Stimulated activated CD4-positive, alpha-beta T cell treated with anti-CD3 and anti-CD28 coated beads, Interleukin-1b, Interleukin-23, amount 100 ng/mL, for 48 hours (primary cell): ENCODE results near the gene TF.

Source experiments
- DNase-seq: peaks from one replicate; pipeline ENCODE4 v3.0.0-alpha.2; 2020

Gene TF

DNA sequence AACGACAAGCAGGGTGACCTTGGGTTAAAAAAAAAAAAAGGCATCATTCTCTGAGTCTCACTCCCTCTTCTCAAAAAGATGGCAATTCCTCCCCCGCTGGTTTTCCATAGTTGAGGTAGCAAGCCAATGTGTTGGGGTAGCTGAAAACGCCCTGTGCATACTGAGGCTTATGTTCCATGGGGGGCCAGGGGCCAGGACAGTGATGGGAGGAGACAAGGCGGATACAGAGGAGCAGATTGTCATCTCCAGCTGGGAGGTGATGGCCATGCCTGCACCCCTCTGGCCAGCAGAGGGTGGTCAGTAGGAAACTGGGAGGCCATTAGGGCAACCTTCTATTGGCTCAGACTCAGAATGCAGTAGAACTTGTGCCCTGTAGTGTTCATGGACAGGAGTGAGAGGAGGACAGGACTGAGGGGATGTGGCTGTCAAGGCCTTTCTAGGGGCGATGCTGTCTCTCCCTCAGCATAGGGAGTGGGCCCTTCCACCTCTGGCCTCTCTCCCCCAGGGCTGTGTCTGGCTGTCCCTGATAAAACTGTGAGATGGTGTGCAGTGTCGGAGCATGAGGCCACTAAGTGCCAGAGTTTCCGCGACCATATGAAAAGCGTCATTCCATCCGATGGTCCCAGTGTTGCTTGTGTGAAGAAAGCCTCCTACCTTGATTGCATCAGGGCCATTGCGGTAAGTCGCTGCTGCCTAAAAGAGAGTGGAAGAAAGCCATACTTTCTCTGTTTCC is 1.9 kb downstream of the TF start:
- DNase-seq: no peak

DNA sequence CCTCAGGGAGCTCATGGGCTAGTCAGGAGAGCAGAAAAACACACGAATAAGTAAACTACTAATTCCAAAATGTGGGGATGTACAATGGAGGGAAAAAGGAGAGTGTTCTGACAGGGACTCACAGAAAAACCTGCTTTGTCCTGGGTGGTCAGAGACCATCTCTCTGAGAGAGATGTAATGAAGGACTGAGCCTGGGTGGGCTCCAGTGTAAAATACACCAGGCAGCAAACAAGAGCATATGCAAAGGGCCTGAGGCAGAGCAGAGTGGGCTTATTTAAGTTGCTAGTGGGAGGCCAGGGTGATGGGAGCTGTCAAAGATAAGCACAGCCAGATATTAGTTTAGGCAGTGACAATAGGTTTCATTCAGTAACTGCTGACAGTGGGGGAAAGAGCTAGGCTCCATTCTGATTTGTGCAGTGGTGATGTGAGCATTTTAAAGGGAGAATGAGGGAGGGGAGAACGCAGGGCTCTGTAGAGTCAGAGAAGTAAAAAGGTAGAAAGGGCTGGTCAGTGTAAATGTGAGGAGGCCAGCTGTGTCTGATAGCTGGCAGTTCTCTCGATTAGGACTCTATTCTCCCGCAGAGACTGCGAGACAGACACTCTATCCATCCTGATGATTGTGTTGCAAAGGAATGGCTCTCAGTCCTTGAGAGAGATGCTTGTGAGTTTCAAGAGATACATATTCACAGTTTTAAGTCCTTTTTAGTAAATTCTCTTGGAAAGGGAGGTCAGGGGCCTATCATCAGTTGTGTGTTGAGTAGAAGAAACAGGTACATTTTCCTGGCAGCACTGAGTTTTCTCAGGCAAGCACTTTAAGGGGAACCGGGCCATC is 3.5 kb downstream of the TF start:
- no peak for DNase-seq

DNA sequence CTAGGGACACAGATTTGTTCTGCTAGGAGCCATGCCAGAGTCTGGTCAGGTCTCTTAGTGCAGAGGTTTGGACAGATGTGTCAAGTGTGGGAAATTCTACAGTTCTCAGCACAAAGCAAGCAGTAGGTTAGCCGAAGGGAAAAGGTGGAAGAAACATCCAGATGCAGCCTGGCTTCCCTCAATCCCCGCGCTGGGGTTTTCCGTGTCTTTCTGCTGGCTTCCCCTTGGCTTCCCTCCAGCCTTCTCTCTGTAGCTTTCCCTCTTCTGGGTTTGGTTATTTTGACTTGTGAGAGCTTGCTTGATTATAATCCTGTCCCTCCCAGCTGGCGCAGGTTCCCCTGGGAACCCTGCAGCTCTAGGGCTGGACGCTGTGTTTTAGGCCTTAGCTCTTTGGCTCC is 4.1 kb downstream of the TF start:
- no peak for DNase-seq

DNA sequence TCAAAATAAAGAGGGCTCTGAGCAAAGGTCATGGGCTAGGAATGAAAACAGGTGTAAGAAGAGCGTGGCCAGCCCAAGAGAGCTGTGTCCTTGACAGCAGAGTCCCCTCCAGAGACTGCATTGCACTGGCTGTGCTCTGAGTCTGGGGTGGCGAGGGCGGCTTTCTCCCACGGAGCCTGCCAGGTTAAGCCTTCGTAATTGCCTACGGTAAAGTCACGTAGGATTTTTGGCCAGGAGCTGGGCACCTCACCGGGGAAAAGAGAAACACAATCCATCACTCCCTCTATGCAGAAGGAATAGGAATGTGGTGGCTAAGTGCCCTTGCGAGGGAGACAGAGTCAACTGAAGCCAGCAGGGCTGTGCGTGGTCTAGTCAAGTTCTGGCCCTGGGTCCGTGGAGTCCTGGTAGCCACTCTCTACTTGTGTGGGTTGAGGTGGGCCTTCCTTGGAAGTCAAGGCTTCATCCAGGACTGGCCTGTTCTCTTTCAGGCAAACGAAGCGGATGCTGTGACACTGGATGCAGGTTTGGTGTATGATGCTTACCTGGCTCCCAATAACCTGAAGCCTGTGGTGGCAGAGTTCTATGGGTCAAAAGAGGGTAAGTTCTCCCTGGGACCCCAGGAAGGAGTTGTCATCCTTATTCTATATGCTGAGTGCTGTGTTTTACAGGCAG is 7.0 kb downstream of the TF start:
- no peak for DNase-seq

DNA sequence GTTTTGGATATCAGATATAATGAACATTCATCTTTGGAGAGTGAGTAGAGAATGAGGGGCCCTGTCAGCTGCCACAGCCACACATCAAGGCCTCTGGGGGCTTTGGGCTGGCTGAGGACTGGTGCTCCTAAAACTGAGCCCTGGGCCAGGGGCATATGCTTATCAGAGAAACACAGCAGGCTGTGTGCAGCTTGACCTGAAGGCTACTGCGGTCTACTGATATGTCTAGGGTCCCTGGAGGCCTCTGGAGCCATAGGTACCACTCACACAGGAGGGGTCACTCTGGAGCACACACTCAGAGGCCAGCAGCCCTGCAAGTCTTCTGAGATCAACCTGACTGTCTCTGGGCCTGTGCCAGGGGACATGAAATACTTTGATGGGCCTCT is 7.6 kb downstream of the TF start:
- no peak for DNase-seq

DNA sequence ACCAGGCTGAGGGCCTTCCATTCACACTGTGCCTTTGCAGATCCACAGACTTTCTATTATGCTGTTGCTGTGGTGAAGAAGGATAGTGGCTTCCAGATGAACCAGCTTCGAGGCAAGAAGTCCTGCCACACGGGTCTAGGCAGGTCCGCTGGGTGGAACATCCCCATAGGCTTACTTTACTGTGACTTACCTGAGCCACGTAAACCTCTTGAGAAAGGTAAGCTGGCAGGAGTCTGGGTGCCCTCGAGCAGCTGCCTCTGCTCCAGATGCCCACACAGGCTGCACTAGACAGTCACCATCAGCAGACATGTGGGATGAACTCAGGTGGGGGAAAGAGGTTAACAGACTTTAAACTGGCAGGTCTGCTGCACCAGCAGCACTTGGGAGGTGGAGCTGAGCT is 8.3 kb downstream of the TF start:
- no peak for DNase-seq

DNA sequence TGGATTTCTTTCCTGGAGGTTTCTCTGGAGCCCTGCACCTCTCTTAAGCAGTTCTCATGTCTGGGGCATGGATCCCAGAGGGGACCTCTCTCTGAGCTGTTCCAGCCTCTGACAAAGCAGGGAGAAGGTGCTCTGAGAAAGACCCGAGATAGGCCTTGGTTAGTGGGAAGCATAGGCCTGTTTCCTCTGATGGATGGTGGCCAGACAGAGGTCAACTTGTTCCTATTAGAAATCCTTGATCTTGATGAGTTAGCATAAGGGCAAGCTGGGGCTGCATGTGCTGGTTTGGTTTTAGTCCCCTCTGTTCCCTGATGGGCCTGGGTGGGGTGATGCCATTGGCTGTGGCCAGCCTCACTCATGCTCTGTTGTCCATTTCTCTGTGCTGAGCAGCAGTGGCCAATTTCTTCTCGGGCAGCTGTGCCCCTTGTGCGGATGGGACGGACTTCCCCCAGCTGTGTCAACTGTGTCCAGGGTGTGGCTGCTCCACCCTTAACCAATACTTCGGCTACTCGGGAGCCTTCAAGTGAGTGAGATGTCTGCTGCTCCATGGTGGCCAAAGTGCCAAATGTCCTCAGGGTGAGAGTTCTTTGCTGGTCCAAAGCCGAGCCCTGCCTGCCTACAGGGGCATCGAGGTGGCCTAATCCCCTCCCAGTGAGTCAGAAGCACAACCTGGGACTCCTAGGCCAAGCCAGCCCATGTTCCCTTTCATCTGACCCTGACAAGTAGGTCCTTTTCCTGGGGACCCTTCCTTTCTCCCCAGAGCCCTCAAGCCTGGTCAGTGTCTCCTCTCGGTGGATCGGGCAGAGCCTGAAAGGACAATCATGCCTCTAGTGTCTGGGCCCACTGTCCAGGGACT is 9.0 kb downstream of the TF start:
- DNase-seq: no peak

DNA sequence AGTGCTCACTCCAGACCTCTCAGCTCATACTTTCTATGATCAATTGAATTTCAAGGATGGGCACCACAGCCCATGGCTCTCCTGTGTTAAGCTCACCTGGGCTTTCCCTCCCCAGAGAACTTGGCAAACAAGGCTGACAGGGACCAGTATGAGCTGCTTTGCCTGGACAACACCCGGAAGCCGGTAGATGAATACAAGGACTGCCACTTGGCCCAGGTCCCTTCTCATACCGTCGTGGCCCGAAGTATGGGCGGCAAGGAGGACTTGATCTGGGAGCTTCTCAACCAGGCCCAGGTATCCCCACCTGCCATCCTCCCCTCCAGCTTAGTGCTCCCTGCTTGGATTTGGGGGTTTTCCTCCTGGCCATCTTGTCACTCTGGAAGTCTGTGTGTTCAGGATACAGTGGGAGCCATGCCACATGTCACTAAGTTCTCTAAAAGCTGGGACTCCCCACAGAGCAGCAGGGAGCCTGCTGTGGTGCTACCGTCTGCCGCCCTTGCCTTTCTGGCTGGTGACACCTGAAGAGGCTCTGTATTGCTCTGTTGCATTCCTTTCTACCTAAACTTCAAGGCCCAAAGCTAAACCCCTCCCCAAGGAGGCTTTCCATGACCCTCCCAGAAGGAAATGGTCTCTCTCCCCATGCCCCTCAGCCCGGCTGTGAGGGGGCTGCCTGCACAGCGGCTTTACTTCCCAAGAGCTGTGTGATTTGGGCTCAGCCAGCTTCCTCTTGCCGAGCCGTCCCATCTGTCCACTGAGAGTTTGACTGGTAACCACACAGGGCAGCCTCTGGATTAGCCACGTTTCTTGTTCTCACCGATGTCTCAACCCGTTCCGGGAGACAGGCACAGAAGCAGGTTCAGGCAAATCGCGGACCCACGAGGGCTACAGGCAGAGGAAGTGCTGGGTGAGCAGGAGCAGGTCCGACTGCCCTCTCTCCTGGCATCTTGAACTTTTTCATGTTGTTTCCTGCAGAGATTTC is 10.8 kb downstream of the TF start:
- no peak for DNase-seq

DNA sequence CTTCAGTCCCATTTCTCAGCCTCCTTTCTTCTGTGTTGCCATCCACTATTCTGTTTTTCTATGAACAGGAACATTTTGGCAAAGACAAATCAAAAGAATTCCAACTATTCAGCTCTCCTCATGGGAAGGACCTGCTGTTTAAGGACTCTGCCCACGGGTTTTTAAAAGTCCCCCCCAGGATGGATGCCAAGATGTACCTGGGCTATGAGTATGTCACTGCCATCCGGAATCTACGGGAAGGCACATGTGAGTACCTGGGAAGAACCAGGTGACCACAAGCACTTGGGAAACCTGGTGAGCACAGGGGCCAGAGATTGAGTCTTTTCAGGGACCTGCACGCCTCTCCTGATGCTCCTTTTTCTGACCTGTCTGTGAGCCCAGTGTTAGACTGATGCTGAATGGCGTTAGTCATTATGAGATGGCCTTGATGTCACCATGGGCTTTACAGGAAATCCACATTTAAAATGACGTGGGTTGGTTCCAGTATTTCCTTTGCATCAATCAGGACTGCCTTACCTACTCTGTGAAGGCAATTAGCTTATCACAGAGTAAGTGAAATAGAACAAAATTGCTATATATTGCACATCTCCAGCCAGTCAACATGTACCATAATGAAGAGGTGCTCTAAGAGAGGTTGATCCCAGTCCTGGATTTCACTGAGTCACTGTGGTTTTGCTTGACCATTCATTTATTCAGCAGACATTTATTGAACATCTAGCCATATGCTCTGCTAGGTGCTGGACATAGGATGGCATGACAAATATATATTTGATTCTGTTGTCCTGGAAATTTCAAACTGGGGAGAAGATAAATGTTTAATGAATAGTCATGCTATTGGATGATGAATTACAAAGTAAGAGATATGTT is 11.7 kb downstream of the TF start:
- no peak for DNase-seq

DNA sequence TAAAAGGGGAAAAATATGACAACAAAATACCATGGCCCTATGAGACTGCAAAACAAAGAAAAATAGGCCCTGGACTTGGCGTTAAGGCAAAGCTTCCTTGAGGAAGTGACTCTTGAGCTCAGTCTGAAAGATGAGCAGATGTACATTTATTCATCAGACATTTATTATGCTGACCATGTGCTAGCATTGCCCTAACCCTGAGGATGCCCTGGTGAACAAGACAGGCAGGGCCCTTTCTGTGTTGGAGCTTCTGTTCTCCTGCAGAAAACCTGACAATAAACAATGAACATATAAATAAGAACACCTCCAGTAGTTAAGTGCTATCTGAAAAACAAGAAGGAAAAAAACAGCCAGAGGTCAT is 12.4 kb downstream of the TF start:
- no peak for DNase-seq

DNA sequence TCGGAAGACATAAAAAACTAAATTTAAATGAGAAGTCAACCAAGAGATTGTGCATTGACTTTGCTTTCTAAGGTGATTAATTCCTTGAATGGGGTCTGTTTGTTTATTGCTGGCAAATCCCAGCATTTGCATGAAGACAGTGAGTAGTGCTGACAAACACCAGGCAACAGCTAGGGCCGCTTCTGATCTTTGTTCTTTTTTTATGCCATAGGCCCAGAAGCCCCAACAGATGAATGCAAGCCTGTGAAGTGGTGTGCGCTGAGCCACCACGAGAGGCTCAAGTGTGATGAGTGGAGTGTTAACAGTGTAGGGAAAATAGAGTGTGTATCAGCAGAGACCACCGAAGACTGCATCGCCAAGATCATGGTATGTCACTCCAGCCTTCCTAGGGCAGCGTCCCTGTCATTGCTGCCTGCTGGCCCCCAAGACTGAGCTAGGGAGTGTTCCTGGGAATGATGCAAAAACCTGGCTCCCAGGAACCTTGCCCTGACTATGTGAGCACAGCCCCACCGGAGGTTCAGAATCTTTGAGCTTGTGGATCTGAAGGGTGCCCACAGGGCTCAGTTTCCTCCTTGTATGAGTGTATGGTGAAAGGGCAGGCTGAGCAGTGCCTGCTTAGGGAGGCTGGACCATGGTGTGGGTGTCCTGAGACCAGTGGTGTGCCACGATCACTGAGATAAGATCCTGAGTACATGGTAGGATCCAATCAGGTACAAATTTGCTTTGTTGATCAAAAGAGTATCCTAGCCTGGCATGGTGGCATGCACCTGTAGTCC is 13.0 kb downstream of the TF start:
- no peak for DNase-seq

DNA sequence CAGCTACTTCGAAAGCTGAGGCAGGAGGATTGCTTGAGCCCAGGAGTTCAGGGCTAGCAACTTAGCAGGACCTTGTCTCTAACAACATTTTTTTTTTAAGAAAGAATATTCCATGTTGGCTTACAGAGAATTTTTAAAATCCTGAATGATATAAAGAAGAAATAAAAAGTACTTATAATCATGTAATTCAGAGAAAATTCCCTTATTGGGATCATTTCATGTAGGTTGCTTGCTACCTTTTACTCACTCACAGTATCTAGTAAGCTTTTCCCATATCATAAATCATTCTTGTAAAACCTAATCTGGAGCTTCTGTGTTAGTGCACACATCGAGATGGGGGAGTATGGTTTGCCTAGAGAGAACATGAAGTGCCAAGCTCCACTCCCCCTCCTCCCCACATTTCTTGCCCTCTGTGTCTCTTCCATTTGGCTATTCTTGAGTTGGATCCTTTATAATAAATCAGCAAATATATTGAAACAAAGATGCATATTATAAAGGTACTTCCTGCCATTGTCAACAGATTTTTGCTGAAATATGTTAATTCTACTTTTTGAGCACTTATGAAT is 13.6 kb downstream of the TF start:
- no peak for DNase-seq

DNA sequence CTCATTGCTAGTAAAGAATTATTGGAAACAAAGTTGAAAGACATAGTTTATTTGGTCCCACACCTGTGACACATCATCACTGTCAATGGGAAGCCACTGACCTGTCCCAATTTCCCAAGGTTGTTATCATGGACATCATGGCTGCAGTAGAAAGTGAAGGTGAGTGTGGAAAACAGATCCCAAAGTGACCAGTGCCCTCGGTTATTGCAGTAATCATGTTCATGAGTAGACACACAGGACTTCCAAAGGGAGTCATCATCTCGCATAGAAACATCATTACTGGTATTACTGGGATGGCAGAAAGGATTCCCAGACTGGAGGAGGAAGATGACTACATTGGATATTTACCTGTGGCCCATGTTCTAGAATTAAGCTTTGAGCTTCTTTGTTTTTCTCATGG is 14.7 kb downstream of the TF start:
- no peak for DNase-seq

DNA sequence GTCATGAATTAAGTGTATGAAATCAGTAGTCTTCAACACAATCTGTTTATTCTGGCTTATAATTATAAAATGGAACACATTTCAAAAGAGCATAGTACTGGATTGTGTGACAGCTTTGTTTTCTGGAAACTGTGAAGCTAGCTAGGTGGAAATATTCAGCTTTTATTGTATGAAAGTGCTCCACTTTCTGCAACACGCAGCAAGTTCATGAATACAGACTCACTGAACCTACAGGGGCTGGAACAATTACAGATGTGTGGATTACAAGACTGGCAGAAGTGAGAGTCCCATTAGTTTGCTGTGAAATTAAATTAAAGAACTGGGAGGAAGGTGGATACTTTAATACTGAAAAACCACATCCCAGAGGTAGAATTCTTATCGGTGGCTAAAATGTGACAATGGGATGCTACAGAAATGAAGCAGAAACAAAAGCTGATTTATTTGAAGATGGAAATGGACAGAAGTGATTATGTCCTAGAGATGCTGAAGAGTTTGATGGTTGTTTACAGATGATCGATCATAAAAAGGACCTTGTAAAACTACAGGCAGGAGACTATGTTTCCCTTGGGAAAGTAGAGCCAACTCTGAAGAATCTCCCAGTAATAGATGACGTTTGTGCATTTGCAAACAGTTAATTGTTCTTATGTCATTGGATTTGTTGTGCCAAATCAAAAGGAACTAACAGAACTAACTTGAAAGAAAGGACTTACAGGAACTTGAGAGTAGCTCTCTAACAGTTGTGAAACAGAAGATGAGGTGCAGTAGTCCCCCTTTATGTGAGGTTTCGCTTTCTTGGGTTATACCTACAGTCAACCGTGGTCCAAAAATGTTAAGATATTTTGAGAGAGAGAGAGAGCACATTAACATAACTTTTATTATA is 15.7 kb downstream of the TF start:
- no peak for DNase-seq

DNA sequence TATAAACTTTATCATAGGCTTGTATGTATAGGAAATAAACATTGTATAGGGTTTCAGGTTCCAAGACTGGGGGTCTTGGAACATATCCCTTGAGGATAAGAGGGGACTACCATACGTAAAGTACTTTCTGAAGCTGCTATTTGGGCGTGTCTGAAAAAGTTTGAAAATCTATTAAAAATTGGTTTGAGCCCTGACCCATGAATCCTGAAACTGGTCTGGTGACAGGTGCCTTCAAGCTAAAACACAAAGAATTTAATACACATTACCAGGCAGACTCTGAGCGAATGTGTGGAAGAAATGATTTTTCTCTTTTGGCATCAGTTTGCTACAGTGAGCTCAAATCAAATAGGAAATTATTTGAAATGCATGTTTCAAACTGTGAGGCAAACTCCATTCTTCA is 16.3 kb downstream of the TF start:
- no peak for DNase-seq

DNA sequence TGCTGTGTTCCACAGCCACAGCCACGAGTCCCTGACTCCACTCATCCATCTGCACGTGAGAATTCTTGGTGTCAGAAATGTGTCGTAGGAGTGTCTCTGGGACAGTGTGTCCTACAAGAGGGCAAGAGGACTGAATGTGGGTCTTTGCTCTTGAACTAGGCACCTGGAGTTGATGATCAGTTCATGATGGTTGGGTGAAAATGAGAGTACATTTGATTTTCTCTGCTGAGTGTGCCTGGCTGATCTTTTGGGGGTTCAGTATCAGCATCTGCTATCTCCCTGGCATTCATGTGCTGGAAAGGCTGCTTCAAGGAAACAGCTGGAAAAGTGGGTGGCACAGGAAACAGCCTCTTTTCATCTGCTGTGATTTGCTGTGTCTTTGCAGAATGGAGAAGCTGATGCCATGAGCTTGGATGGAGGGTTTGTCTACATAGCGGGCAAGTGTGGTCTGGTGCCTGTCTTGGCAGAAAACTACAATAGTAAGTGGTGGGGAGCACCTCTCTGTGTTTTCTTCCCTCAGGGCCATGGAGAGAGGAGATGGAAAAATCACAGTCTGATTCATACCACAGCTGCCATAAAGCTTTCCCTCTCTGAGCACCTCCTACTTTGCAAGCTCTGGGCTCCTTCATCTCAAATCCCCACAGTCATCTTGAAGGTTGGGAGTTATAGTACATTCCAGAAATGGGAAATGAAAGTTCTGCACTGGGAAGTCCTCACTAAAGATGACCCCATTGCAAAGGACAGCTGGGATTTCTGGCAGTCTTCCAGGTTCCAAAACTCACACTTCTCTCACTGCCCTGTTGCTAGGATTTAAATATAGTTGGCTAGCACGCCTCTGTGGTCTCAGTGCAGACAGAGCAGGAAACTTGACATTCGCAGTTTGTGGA is 17.8 kb downstream of the TF start:
- no peak for DNase-seq

DNA sequence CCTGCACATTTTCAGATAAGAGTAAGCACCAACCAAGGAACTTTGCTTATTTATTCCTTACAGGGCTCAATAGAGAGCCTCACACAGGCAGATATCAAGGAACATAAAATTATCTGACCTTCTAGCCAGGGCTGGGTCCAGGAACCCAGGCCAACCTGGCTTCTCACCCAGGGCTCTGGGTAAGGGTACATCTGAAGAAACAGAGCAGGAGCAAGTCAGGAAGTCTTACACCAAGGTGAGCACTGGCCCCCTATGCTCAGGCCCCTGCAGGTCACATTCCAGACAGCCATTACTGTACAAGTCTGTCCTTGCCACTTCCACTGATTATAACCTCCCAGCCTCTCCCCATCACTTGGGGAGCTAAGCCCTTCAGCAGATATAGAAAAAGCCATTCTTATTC is 19.1 kb downstream of the TF start:
- no peak for DNase-seq

DNA sequence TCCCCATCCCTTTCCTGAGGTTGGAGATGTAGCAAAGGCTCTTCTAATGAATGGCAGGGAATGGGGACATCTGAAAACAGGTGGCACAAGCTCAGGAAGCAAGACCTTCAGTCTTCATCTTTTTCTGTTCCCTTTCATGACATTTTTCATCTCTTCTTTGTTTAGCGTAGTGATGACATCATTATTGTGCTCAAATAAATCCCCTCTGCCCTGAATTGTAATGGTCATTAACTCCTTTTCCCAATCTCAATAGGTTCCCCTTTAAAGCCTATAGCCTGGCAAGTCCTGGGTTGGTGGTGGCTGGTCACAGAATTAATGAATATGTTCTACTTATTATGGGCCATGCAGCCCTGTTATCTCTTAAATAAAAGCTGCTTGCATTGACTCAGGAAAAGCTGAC is 21.4 kb downstream of the TF start:
- no peak for DNase-seq
